Cardiac fibroblast (primary cell): ENCODE data around the gene RABGEF1.

ENCODE experiments used
- DNase-seq, 2 donors: peaks; one replicate each; pipeline versions ENCODE4 v3.0.0 to v3.0.0-alpha.2; 2010; ENCODE audit warnings: low read depth in 2 of 2
- H3K4me3 ChIP-seq, 2 donors: replicated peaks in 1 of 2; 1 replicate in 1 of 2; 2 replicates in 1 of 2; pipeline ENCODE4 v1.5.1; 2011; ENCODE audit warnings: low read depth in 2 of 2, low read length in 2 of 2, mild to moderate bottlenecking in 2 of 2, moderate library complexity in 1 of 2
- CTCF ChIP-seq: IDR thresholded peaks from one replicate; pipeline ENCODE4 v1.5.1; 2011; ENCODE audit warnings: low read depth, mild to moderate bottlenecking, low read length, inconsistent platforms

Gene RABGEF1

GRCh38 chr7:66725843-66726242 is 14.7 kb upstream of the RABGEF1 start:
- H3K4me3 ChIP-seq: no peak overlapping the region
- no peak for TF ChIP-seq CTCF
- DNase-seq: no peak

GRCh38 chr7:66727058-66727457 is 13.5 kb upstream of the RABGEF1 start:
- no peak for TF ChIP-seq CTCF
- no peak for DNase-seq
- no peak overlapping the region for H3K4me3 ChIP-seq

- no peak overlapping the region for H3K4me3 ChIP-seq
- DNase-seq: no peak
- no peak for TF ChIP-seq CTCF
These were observed 12.0 kb upstream of the RABGEF1 start for GRCh38 chr7:66728571-66728970.

GRCh38 chr7:66729274-66729673 is 11.3 kb upstream of the RABGEF1 start:
- TF ChIP-seq CTCF: no peak
- no peak for DNase-seq
- no peak overlapping the region for H3K4me3 ChIP-seq

- DNase-seq: no peak
- no peak overlapping the region for H3K4me3 ChIP-seq
- TF ChIP-seq CTCF: no peak
These were observed 8.5 kb upstream of the RABGEF1 start for GRCh38 chr7:66731986-66732385.

GRCh38 chr7:66732439-66732838 is 8.1 kb upstream of the RABGEF1 start:
- DNase-seq: no peak
- TF ChIP-seq CTCF: no peak
- H3K4me3 ChIP-seq: no peak overlapping the region

- no peak for DNase-seq
- TF ChIP-seq CTCF: no peak
- H3K4me3 ChIP-seq: no peak overlapping the region
These were observed 6.5 kb upstream of the RABGEF1 start for GRCh38 chr7:66734006-66734405.
